ENCODE measurements around the gene POC1B. TPM values are rescaled to one million over a fixed set of nuclear protein-coding genes. Genes with fewer than 3 reads are reported as not detected.

Gene POC1B
- total and polyA plus RNA-seq, 10 donors, result 10.5 to 47.3 (median 30.4) TPM

Small RNA genes within 50 kb of the gene (small RNA-seq; reads per million reads assigned to genes)
- gene AC025034.2, result 0 reads per million in 4 donors
- gene POC1B-GALNT4, result 0 reads per million in 4 donors

Other genes with a start within 250 kb of the POC1B start
- 100 to 1,000 TPM; 104 to 193 (median 143) TPM for gene DUSP6, start 173.5 kb downstream of the POC1B start, total RNA-seq
- 10 to 100 TPM; 34.7 to 43.0 (median 35.1) TPM for gene DUSP6, start 173.5 kb downstream of the POC1B start, polyA plus RNA-seq
- 10 to 100 TPM; 11.8 to 22.8 (median 15.2) TPM for gene GALNT4, start 1.3 kb downstream of the POC1B start, total RNA-seq
- gene GALNT4, start 1.3 kb downstream of the POC1B start, polyA plus RNA-seq, result 1 to 10 TPM; 2.5 to 3.1 (median 3.0) TPM
- gene ATP2B1, start 182.8 kb upstream of the POC1B start, total RNA-seq, result 100 to 1,000 TPM in 2 of 7 donors, 10 to 100 TPM in 5; 64.2 to 130 (median 82.2) TPM
- 10 to 100 TPM; 13.2 to 17.1 (median 14.0) TPM for gene ATP2B1, start 182.8 kb upstream of the POC1B start, polyA plus RNA-seq